ENCODE measurements around the gene ZDHHC16.
A peak's percentile ranks its signal among the peaks of the same experiment; 100 is the strongest.
"Not testable (repeated sequence)": the region's sequence is repeated elsewhere in the genome, so short reads cannot be mapped to it uniquely, and the experiment has no call there.

Gene ZDHHC16

DNA sequence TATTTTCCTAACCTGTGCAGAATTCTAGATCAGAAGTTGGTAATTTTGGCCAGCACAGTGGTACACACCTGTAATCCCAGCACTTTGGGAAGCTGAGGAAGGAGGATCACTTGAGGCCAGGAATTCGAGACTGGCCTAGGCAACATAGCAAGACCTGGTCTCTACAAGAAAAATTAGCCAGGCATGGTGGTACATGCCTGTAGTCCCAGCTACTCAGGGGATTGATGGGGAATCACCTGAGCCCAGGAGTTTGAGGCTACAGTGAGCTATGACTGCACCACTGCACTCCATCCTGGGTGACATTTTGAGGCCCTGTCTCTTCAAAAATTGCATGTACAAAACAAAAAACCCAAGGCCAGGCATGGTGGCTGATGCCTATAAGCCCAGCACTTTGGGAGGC, 11.4 kb upstream of the ZDHHC16 start:
- DNase-seq (ENCODE audit: low spot score), result no peak

DNA sequence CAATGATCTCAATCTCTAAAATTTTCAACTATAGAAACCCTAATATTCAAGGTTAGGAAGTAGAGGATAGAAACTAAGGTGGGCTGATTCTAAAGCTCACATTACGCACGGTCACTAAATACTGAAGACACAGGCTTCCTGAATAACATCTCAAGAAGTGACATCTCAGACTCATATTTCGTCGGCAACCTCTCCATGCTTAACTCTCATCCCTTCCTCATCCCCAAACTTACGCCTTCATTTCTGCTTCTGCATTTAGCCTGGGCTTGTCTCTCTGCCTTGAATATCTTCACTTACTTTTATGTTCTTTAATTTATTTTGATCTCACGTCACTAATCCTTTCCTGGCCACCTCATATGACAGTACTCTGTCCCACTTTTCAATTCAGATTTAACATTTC, 10.8 kb upstream of the ZDHHC16 start:
- DNase-seq (ENCODE audit: low spot score), result no peak

DNA sequence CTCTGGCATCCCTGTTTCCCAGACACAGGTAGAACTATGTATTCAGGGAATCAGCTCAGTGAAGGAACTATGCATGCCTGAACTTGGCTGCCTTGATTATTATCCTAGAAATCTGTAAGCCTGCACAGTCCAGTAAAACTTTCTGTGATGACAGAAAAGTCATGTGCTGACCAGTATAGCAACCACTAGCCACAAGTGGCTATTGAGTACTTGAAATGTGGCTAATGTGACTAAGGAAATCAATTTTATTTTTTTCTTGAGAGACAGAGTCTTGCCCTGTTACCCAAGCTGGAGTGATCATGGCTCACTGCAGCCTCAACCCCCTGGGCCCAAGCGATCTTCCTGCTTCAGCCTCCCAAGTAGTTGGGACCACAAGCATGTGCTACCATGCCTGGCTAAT, 3.7 kb upstream of the ZDHHC16 start:
- no peak for DNase-seq (ENCODE audit: low spot score)

DNA sequence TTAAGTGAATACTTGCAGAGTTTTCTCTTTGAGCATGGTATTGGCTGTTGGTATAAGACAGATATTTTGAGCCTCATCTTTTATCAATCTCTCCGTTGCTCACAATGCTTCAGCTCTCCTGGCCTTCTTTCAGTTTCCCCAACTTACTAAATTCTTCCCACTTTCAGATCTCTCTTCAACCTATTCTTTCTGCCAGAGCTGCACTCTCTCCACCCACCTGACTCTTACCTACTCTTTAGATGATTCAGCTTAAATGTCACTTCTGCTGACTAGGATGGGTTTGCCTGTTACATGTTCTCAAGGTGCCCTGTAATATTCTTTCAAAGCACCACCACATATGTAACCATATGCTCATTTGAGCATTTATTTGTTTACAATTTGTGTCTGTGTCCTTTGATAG, 1.8 kb upstream of the ZDHHC16 start:
- DNase-seq (ENCODE audit: low spot score), result no peak

DNA sequence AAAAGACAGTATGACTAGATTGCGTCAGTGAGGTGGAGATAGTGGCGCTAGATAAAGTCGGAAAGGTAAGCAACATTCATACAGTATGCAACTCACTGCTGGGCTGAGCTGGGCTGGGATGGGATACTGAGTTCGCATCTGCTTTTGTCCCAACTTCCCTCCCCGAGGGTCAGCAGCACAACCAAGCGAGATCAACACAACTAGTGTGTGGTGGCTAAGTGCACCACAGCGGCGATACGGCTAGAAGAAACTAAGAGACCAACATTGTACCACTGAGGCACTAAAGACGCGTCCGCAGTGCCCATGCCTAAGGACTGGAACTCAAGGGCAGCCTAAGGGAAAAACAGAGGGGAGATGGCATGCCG, 636 bp upstream of the ZDHHC16 start:
- no peak for DNase-seq (ENCODE audit: low spot score)

DNA sequence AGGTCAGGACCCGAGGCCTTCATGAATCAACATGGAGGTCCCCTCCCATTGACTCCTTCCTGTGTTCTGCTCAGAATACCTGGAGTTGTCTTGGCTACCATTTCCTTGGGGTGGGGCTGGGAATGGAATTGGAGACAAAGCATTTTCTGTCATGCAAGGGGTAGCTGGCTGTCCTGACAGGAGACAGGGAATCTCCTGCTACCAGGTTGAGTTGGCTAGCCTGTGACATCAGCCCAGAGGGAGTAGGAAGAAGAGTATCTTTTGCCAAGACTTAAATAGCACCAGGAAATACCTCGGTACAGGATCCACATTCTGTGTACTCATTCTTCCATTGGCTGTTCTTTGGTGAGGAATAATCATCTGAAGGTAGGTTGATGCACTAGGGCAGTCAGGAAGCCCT, 4.9 kb downstream of the ZDHHC16 start:
- DNase-seq (ENCODE audit: low spot score), result no peak

DNA sequence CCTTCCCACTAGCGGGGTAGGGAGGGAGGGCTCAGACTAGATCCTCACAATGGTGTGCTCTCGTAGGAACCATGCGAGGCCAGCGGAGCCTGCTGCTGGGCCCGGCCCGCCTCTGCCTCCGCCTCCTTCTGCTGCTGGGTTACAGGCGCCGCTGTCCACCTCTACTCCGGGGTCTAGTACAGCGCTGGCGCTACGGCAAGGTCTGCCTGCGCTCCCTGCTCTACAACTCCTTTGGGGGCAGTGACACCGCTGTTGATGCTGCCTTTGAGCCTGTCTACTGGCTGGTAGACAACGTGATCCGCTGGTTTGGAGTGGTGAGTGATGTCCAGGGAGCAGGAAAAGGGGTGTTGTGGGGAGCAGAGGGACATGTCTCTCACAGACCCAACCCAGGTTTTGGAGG, 5.6 kb downstream of the ZDHHC16 start:
- DNase-seq (ENCODE audit: low spot score), result no peak

DNA sequence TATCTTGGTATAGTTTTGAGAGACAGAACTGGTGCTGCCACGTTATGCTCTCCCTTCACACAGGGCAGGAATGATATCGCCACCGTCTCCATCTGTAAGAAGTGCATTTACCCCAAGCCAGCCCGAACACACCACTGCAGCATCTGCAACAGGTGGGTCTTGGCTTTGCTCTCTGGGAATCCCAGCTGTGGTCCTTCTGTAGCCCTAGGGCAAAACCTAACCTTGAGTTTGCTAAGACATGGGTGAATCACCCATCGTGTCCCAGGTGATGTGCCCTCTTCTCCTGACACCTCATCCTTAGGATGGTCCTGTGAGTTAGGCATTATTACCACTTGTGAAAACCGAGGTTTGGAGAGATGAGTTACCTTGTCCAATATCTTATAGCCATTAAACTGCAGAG, 6.4 kb downstream of the ZDHHC16 start:
- no peak for DNase-seq (ENCODE audit: low spot score)

DNA sequence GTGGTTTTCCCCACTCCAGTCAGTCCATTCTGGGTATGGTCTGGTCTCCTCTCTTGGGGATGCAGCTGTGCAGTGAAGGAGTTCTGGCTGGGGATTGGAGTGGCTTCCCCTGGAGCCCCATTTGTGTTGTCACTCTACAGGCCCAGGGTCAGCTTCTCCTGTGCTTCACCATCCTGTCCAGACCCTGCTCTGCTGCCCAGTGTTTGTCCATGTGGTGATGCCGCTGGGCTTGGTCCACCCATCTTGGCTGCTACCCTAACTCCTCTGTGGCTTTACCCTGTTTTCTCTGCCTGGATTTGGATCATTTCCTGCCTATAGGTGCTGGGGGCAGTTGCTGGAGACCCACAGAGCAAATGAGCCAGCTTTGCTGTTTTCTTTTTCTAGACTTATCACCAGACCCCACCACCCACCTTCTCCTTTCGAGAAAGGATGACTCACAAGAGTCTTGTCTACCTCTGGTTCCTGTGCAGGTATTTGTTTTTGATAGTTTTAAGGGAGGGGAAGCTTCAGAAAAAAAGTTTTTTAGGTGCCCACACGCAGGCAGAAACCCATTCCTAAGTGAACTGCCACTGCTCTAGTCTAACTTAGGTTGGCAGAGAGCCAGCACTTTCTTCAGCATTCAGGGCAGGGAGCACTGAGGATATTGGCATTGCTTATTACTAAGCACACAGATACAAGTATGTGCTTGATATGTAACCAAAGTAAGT, 8.5 kb downstream of the ZDHHC16 start:
- peak; percentile 44 for DNase-seq (ENCODE audit: low spot score)

DNA sequence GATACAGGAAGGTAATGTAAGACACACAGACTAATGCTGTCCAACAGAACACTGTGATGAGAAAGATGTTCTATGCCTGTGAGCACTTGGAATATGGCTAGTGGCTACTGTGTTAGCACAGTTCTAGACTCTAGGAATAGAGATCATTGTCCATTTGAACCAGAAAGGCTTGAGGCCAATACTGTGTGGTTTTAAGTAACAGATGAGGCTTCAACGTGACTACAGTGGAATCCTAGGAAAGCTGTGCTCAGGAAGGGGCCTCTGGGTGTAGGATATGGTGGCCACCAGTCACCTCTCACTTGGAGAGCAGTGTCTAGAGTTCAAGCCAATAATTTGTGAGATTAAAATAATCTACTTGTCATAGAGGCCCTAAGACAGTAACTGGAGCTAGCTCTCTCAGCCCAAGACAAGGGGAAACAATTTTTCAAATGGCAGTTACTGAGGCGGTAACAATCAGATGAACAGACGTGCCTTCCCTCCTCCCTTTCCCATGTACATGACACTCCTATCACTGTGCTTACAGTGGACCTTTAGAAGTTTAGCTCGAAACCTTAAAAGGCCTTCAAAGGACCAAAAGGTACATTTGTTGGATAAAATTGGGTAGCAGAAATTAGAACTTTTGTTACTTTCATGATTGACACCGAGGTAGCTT, 10.2 kb downstream of the ZDHHC16 start:
- DNase-seq (ENCODE audit: low spot score), result no peak

DNA sequence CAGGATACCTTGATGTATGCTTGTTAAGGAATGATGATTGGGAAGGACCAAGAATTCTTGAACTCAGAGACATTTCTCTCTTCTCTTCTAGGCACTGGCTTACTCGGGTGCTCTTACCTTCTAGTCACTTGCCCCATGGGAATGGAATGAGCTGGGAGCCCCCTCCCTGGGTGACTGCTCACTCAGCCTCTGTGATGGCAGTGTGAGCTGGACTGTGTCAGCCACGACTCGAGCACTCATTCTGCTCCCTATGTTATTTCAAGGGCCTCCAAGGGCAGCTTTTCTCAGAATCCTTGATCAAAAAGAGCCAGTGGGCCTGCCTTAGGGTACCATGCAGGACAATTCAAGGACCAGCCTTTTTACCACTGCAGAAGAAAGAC, 10.7 kb downstream of the ZDHHC16 start:
- DNase-seq (ENCODE audit: low spot score), result no peak

DNA sequence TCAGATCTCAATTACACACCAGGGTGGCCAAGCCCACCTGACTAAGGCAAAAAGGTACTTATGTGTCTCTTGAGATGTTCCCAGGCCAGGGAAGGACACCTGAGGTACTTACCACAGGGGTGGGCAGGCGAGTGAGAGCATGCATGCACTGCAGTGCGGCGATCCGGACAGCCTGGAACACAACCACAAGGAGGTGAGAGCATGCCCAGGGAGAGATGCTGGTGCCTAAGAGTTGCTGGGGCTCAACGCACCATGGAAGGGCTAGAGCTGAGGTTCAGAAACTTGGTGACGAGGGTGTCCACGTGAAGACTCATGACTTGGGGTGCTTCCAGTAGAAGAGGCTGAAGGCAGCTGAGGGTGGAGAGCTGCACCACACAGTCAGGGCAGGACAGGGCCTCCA, 13.1 kb downstream of the ZDHHC16 start:
- DNase-seq (ENCODE audit: low spot score), result no peak

DNA sequence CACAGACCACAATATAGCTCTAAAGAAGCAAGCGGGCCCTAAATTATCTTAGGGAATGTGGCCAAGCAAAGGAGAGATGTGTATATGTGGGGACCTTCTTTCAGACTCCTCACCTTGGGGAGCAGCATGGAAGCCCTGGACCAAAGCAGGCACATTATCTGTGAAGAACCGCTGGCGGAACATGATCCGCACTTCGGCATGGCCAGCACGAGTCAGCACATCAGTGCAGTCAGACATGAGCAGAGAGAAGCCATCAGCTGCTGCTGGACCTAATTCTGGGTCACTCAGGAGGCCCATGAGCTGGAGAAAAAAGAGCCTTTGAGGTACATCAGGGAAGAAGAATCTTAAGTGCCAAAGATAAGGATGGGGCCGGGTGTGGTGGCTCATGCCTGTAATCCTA, 14.0 kb downstream of the ZDHHC16 start:
- DNase-seq (ENCODE audit: low spot score), result no peak

DNA sequence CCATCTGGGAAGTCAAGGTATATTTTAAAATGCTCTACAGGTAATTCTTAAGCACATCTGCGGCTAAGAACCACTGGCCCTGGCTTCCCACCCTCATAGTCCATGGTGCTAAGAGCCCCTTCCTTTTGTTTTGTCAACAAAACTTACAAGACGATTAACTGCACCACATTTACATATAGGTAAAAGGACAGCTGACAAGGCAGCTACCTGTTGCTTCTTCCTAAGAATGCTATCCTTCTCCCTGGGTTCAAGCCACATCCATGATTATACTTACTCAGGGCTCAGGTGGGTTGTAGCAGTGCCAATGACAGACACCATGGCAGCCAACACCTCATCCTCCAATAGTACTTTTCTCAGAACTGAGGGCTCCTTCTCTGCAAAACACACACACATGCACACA, 16.3 kb downstream of the ZDHHC16 start:
- no peak for DNase-seq (ENCODE audit: low spot score)

DNA sequence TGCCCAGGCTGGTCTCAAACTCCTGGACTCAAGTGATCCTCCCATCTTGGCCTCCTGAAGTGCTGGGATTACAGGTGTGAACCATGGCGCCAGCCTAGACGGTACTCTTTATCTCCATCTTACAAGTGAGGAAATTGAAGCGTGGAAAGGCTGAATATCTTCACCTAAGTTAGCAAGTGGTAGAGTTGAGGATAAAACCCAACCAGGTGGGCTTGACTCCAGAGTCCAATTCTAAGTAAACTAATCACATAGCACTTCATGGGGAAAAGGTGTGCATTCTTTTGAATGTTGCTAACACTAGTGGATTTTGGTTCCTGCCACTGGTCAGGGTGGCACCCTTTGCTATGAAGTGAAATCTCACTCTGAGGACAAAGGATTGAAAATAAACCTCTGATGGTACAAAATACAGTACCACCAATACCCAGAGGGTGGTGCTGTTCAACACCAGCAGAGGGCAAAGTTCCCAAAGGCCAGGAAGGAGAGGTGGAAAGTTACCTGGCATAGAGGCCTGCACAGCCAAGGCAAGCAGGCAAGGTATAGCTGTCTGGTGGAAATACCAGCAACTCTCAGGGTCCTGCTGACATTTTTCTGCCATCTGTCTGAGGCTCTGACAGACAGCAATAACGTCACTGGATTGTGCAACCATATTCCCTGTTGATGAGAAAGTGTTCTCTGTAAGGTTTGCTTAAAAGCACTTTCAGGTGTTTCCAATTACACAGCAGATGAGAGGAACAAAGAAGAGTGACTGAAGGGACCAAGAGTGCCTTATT, 17.6 kb downstream of the ZDHHC16 start:
- peak; percentile 58 for DNase-seq (ENCODE audit: low spot score)

DNA sequence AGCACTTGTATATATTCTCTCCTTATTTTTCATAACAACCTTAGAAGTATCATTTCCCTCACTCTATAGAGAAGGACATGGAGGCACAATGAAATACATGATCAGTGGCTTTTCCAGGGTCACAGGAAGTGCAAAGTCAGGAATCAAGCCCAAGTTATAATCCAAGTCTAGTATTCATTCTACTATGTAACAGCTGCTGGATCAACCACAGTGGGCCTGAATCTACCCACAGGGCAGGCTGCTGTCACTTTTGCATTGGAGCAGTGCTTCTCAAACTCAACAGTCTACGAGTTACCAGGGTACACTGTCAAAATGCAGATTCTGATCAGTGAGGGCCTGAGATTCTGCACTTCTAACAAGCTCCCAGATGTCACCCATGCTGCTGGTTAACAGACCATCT, 18.3 kb downstream of the ZDHHC16 start:
- no peak for DNase-seq (ENCODE audit: low spot score)

DNA sequence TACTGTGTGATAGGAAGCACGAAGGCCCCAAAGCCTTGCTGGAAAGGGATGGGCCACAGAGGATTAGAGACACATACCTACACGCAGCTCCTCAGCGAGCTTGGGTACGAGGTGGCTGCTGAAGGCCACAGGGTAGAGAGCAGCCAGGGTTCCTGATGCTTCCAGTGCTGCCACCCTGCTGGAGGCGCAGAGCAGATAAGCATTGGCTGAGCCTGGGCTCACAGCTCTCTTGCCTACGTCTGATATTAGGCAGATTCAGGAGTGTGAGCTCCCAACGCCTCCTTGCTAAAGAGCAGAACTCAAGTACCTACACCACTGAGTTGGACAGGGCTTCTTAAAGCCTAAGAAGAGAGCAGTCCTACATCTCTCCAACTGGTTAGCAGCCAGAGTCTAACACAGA, 20.0 kb downstream of the ZDHHC16 start:
- no peak for DNase-seq (ENCODE audit: low spot score)

DNA sequence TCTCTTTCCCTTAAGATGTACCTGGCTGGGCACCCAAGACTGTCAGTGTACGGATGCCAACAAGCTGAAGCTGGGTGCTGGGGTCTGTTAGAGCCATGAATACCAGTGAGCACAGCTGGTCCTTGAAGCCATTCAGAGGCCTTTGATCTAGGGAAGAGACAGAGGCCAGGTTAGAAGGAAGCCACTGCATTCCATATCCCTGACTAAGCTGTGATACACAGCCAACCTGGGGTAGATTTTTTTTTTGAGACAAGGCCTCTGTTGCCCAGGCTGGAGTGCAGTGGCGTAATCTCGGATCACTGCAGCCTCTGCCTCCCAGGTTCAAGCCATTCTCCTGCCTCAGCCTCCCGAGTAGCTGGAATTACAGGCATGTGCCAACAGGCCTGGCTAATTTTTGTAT, 20.8 kb downstream of the ZDHHC16 start:
- no peak for DNase-seq (ENCODE audit: low spot score)

DNA sequence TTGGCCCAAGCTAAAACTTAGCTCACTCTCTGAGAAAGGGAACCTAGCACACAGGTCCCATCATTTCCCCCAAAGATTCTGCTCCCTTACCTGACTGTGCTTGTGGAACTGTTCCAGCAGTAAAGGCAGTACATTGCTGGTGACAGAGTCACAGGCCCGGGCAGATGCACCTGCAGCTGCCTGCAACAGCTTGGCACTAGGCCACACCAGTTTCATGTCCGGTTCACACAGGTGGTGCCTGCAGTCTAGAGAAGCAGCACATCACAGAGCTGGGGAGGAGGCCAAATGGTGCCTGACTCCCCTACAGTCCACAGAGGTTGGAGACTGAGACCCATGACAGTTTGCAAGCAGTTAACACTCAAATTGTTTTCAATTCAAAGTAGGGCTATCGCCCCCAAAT, 22.2 kb downstream of the ZDHHC16 start:
- DNase-seq (ENCODE audit: low spot score), result no peak

DNA sequence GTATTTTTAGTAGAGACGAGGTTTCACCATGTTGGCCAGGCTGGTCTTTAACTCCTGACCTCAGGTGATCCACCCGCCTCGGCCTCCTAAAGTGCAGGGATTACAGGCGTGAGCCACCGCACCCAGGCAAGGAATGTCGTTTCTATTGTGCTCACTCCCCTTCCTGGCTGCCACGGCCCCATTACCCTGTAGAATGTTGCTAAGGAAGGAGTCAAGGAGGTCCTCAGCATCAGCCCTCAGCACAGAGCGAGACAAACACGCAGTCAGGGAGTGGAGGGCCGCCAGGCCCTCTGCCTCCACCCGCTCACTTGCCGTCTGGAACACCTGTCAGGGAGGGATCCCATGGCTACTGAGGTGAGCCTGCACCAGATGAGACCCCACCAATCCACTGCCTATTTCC, 22.8 kb downstream of the ZDHHC16 start:
- DNase-seq (ENCODE audit: low spot score), result not testable (repeated sequence)

DNA sequence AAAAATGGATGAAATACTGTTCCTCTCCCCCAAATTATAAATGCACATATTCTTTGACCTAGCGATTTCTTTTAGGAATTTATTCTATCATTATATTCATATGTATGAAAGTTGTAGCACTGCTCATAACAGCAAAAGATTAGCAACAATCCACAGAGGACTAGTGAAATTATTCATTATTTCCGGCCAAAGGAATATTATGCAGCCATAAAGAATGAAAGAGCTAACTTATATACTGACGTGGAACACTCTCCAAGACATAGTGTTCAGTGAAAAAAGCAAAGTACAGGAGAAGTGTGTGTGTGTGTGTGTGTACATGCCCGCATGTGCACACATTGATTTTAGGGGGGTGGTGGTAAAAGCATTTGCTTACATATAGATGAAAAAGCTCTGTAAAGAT, 28.9 kb downstream of the ZDHHC16 start:
- DNase-seq (ENCODE audit: low spot score), result no peak

DNA sequence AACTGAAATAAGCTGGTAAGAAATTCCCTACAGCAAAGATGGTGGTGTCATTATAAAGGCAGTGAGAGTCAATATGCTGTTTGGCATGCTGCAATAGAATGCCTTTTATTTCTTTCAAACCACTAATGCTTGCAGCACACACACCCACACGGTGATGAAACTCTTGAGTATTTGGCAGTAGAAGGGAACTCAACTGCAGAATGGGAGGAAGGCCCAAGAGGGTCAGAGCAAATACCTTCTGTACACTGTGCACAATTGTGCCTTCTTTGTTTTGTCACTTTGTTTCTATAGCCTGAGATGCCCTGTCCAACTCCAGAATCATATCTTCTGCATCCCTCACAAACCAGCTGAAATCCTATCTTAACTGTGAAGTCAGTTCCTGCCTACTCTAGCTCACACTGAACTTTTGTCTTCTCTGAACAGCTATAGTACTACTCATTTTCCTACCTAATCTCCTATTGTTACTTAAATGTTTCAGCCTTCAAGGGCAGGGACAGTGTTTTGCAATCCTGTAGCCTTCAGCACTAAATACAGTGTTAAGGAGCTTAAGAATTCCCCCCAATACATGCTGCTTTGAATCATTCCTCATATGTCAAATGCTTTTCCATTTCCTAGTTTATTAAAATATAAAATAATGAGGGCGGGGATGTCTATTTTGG, 30.1 kb downstream of the ZDHHC16 start:
- DNase-seq (ENCODE audit: low spot score), result no peak

DNA sequence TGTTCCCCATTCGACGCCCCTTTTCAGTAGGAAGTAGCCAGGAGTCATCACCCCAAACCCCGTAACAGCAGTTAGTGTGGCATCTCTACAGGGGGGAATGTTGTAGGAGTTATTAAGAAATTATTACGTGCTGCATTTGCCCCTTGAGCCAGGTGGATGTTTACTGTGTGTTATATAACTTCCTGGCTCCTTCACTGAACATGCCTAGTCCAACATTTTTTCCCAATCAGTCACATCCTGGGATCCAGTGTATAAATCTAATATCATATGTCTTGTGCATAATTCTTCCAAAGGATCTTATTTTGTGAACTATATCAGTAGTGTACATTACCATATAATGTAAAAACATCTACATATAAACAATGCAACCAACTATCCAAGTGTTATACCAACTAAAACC, 33.4 kb downstream of the ZDHHC16 start:
- DNase-seq (ENCODE audit: low spot score), result not testable (repeated sequence)

All from hematopoietic multipotent progenitor cell treated with erythropoietin and hydrocortisone succinate and interleukin-3 and kit ligand, for 15 days (in vitro differentiated cells).